ENCODE results near the gene PIAS2.

The PIAS2 gene

DNA sequence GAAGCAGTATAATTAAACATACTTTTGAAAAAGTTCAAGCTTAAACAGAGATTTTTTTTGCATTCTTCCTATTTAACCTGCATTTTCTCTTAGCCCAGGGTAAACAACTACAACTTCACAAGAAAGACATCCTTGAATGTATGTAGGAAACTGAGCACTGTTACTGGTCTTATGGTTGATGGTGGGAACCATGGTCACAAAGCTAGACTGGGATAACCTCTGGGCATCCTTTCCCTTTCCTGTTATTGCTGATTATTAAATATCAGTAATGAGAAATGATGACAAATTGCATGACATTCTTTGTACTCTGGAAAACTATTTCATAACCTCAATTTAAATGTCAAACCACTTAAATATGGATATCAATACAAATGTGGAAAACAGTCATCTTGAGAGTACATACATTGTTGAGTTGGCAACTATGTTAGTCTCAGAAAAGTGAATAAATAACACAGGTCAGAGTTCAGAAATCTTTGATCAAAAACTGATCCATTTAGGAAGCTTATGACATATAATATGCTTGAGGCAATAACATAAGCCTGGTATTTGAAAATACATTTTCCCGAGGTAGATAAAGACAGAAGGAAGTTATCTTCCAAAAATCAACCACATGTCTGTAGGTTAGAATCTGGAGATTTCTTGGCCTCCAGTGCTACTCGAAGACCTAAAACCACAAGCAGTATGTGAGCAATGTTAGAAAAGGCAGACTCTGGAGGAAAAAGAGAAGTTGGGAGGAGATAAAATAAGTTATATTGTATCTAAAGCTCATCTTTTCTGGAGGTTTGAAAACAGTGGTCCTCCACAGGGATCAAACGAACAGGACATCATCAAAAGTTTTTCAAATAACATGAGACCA is 95.2 kb downstream of the PIAS2 start:
- H3K27ac ChIP-seq (ENCODE audit: low read length) = no peak overlapping the region
- H3K36me3 ChIP-seq (replicated peaks; ENCODE audit: low read depth, low read length) = peaks cover 39% of the 10 kb centered on the region
- no peak overlapping the region for H3K4me2 ChIP-seq (ENCODE audit: low read length)
- no peaks in the 10 kb centered on the region for H3K9me3 ChIP-seq (ENCODE audit: insufficient read depth, low read length)
- no peak overlapping the region for H2AFZ ChIP-seq (ENCODE audit: low read depth, low read length)
- H3K27me3 ChIP-seq (ENCODE audit: low read depth, low read length) = no peaks in the 10 kb centered on the region
- TF ChIP-seq, protein P1, sequence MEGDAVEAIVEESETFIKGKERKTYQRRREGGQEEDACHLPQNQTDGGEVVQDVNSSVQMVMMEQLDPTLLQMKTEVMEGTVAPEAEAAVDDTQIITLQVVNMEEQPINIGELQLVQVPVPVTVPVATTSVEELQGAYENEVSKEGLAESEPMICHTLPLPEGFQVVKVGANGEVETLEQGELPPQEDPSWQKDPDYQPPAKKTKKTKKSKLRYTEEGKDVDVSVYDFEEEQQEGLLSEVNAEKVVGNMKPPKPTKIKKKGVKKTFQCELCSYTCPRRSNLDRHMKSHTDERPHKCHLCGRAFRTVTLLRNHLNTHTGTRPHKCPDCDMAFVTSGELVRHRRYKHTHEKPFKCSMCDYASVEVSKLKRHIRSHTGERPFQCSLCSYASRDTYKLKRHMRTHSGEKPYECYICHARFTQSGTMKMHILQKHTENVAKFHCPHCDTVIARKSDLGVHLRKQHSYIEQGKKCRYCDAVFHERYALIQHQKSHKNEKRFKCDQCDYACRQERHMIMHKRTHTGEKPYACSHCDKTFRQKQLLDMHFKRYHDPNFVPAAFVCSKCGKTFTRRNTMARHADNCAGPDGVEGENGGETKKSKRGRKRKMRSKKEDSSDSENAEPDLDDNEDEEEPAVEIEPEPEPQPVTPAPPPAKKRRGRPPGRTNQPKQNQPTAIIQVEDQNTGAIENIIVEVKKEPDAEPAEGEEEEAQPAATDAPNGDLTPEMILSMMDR (IDR thresholded peaks at IDR 0.05; ENCODE audit: low read depth, low read length) = no peak
- no peak for TF ChIP-seq EZH2phosphoT487 (IDR thresholded peaks at IDR 0.05; ENCODE audit: low read depth)
- no peak overlapping the region for H3K9ac ChIP-seq (ENCODE audit: low read length)
- no peak overlapping the region for H3K4me3 ChIP-seq (ENCODE audit: low read length)
- H3K4me1 ChIP-seq (ENCODE audit: low read length) = peaks cover 6% of the 10 kb centered on the region; the same call in 1 of the 2 replicates
- H4K20me1 ChIP-seq (ENCODE audit: insufficient read depth, low read length) = peaks cover 3% of the 10 kb centered on the region; the same call in 1 of the 2 replicates
- H3K79me2 ChIP-seq (ENCODE audit: low read length) = no peaks in the 10 kb centered on the region

DNA sequence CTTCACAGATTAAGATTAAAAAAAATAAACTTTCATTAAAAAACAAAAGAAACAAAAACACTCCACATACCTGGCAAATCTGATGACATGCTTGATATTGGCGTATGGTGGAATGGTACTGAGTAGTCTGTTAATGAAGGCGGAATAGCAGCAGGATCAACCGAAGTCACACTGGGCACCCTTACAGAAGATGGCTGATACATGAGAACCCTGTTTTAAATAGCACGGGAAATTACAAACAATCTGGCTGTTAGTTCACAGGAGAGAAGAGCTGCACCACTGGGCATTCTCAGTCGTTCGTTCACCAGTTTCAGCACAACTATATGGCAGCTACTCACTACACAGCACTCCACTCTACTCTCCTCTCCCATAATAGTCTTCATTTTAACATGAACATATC is 96.4 kb downstream of the PIAS2 start:
- Histone ChIP-seq H3K4me2 (ENCODE audit: low read length) (no peak overlapping the region), H3K4me3 (ENCODE audit: low read length) (no peak overlapping the region), H3K27ac (ENCODE audit: low read length) (no peak overlapping the region), H3K79me2 (ENCODE audit: low read length) (no peaks in the 10 kb centered on the region), H3K36me3 (replicated peaks; ENCODE audit: low read depth, low read length) (peaks cover 28% of the 10 kb centered on the region), H3K27me3 (ENCODE audit: low read depth, low read length) (no peaks in the 10 kb centered on the region), H3K9me3 (ENCODE audit: insufficient read depth, low read length) (no peaks in the 10 kb centered on the region), H4K20me1 (ENCODE audit: insufficient read depth, low read length) (peaks cover 3% of the 10 kb centered on the region; the same call in 1 of the 2 replicates), H3K9ac (ENCODE audit: low read length) (no peak overlapping the region), H3K4me1 (ENCODE audit: low read length) (peaks cover 6% of the 10 kb centered on the region; the same call in 1 of the 2 replicates), H2AFZ (ENCODE audit: low read depth, low read length) (no peak overlapping the region)
- TF ChIP-seq, protein P1 (IDR thresholded peaks at IDR 0.05; ENCODE audit: low read depth, low read length) = no peak
- no peak for TF ChIP-seq EZH2phosphoT487 (IDR thresholded peaks at IDR 0.05; ENCODE audit: low read depth)

DNA sequence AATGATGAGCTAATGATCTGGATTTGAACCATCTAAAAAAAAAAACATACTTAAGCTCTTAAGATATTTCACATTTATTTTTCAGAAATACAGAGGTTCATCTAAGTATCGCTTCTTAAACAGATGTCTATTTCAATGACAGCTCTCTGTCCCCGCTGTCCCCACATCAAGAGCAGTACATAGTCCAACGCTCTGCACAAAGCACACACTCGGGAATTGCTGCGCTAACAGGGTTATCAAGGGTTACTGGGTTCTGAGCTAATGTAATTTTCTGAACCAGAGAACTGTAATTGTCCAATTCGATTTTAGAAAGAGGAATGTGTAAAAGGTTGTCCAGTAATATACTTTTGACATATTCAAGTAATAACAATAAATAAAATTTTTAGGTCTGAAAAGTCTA is 101.6 kb downstream of the PIAS2 start:
- H3K9me3 ChIP-seq (ENCODE audit: insufficient read depth, low read length) = no peaks in the 10 kb centered on the region
- peaks cover 9% of the 10 kb centered on the region for H3K36me3 ChIP-seq (replicated peaks; ENCODE audit: low read depth, low read length)
- H3K4me3 ChIP-seq (ENCODE audit: low read length) = no peak overlapping the region
- no peak overlapping the region for H3K4me2 ChIP-seq (ENCODE audit: low read length)
- H4K20me1 ChIP-seq (ENCODE audit: insufficient read depth, low read length) = no peaks in the 10 kb centered on the region
- no peak overlapping the region for H3K27ac ChIP-seq (ENCODE audit: low read length)
- peaks cover 6% of the 10 kb centered on the region; the same call in 1 of the 2 replicates for H3K4me1 ChIP-seq (ENCODE audit: low read length)
- no peak overlapping the region for H2AFZ ChIP-seq (ENCODE audit: low read depth, low read length)
- no peaks in the 10 kb centered on the region for H3K79me2 ChIP-seq (ENCODE audit: low read length)
- no peaks in the 10 kb centered on the region for H3K27me3 ChIP-seq (ENCODE audit: low read depth, low read length)
- no peak overlapping the region for H3K9ac ChIP-seq (ENCODE audit: low read length)
- TF ChIP-seq EZH2phosphoT487 (IDR thresholded peaks at IDR 0.05; ENCODE audit: low read depth) = no peak
- TF ChIP-seq, protein P1 (IDR thresholded peaks at IDR 0.05; ENCODE audit: low read depth, low read length) = no peak

DNA sequence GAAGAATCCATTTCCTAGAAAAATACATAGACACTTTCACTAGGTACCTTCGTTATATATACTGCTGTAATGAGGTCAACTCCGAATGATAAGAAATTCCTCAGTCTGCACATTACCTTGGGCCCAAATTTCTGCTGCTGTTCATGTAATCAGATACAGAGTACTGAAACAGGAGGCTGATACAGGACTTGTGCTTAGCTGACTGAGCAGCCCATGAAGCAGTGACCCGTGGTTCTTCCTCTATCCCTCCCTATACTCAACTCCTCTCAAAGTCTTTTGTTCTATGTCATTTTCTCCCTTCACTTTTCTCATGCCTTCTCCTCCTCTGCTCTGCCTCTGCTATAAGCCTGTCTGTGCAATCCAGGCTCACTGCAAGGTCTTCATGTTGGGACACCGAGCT is 102.9 kb downstream of the PIAS2 start:
- no peaks in the 10 kb centered on the region for H3K27me3 ChIP-seq (ENCODE audit: low read depth, low read length)
- H3K27ac ChIP-seq (ENCODE audit: low read length) = no peak overlapping the region
- H3K4me1 ChIP-seq (ENCODE audit: low read length) = peaks cover 6% of the 10 kb centered on the region; the same call in 1 of the 2 replicates
- peaks cover 4% of the 10 kb centered on the region for H3K36me3 ChIP-seq (replicated peaks; ENCODE audit: low read depth, low read length)
- no peak overlapping the region for H3K9ac ChIP-seq (ENCODE audit: low read length)
- no peak overlapping the region for H3K4me3 ChIP-seq (ENCODE audit: low read length)
- no peaks in the 10 kb centered on the region for H3K9me3 ChIP-seq (ENCODE audit: insufficient read depth, low read length)
- TF ChIP-seq, protein P1 (IDR thresholded peaks at IDR 0.05; ENCODE audit: low read depth, low read length) = no peak
- TF ChIP-seq EZH2phosphoT487 (IDR thresholded peaks at IDR 0.05; ENCODE audit: low read depth) = no peak
- no peak overlapping the region for H3K4me2 ChIP-seq (ENCODE audit: low read length)
- no peak overlapping the region for H2AFZ ChIP-seq (ENCODE audit: low read depth, low read length)
- H3K79me2 ChIP-seq (ENCODE audit: low read length) = no peaks in the 10 kb centered on the region
- no peaks in the 10 kb centered on the region for H4K20me1 ChIP-seq (ENCODE audit: insufficient read depth, low read length)
